ENCODE results near the gene IL1RAPL1.

DNA sequence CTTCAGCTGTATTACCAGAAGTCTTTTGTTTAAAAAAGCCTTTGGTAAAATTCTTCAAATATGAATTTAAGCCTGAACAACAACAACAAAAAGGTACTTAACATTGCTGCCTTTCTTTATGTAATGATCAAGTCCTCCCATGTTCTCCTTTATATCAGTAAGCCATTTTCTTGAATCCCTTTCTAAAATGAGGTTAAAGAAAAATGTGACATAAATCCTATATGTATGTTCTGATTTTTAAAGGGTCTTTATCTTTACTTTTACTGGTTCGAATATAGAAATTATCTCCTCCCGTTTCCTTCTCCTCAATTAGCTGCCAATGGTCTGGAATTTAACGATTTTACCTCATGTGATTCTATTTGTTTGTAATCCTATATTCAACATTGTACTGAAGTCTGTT is 522.8 kb downstream of the IL1RAPL1 start:
- TF ChIP-seq, protein P1, sequence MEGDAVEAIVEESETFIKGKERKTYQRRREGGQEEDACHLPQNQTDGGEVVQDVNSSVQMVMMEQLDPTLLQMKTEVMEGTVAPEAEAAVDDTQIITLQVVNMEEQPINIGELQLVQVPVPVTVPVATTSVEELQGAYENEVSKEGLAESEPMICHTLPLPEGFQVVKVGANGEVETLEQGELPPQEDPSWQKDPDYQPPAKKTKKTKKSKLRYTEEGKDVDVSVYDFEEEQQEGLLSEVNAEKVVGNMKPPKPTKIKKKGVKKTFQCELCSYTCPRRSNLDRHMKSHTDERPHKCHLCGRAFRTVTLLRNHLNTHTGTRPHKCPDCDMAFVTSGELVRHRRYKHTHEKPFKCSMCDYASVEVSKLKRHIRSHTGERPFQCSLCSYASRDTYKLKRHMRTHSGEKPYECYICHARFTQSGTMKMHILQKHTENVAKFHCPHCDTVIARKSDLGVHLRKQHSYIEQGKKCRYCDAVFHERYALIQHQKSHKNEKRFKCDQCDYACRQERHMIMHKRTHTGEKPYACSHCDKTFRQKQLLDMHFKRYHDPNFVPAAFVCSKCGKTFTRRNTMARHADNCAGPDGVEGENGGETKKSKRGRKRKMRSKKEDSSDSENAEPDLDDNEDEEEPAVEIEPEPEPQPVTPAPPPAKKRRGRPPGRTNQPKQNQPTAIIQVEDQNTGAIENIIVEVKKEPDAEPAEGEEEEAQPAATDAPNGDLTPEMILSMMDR (IDR thresholded peaks at IDR 0.05; ENCODE audit: insufficient read depth, low read length, poor library complexity, severe bottlenecking), result no peak
- no peak for TF ChIP-seq EZH2phosphoT487 (conservative IDR thresholded peaks at IDR 0.05; ENCODE audit: low read length)
